K562 (cell line): ENCODE measurements around the gene SVBP. TPM values are rescaled to one million over a fixed set of nuclear protein-coding genes. Genes with fewer than 3 reads are reported as not detected.

Source experiments
- CBFA2T2 ChIP-seq: fragments of 450-650 bp; conservative IDR thresholded peaks from 2 replicates; pipeline ENCODE4 v1.6.1; 2017; ENCODE audit warnings: mild to moderate bottlenecking
- CREBBP ChIP-seq: IDR thresholded peaks from one replicate; pipeline ENCODE4 v1.6.1; 2012; ENCODE audit warnings: low read depth, mild to moderate bottlenecking, control low read depth, inconsistent platforms, low read length
- HDAC3 ChIP-seq: fragments of 450-650 bp; IDR thresholded peaks from 2 replicates; pipeline ENCODE4 v1.6.1; 2018; ENCODE audit warnings: borderline replicate concordance, mild to moderate bottlenecking, moderate library complexity; ENCODE audit not compliant: partially characterized antibody
- HDAC8 ChIP-seq: fragments of 450-650 bp; IDR thresholded peaks from 2 replicates; pipeline ENCODE4 v1.6.1; 2016; ENCODE audit warnings: mild to moderate bottlenecking, missing genetic modification characterization, moderate library complexity, missing compliant biosample characterization
- MYNN ChIP-seq, 2 experiments: sonication (generic); formaldehyde crosslinking in 1 of 2; IDR thresholded peaks; 2 replicates each; pipeline versions ENCODE4 v1.5.0 to v1.6.1; 2016 to 2020; ENCODE audit warnings: antibody characterized with exemption in 1 of 2, missing genetic modification reagents in 1 of 2
- RBM39 ChIP-seq: fragments of 200-400 bp; formaldehyde crosslinking; optimal IDR thresholded peaks from 2 replicates; pipeline ENCODE3; 2018; ENCODE audit warnings: low read depth, low read length
- SETDB1 ChIP-seq: IDR thresholded peaks from one replicate; pipeline ENCODE4 v1.6.1; 2012; ENCODE audit warnings: low read length, control low read depth, inconsistent platforms
- ZSCAN32 ChIP-seq: fragments of 450-650 bp; formaldehyde crosslinking; IDR thresholded peaks from 2 replicates; pipeline ENCODE4 v1.4.0; 2020; ENCODE audit warnings: mild to moderate bottlenecking, moderate library complexity
- polyA plus RNA-seq, 8 experiments: library from polyadenylated mRNA; depleted of rRNA in 4 of 8; stranded (reverse) in 5 of 8; unstranded in 3 of 8; fragments of >200 nt; fragmentation: Nextera tagmentation in 2 of 8; fragmentation: Illumina TruSeq in 1 of 8; extraction: Ambion mirVana in 2 of 8; extraction: Trizol in 1 of 8; gene quantifications; 2 replicates each; pipeline versions ENCODE4 v1.2.1 to v1.2.3, GENCODE V29; 2011 to 2014; ENCODE audit warnings: inconsistent platforms in 1 of 8, missing spikeins in 1 of 8
- total RNA-seq, 7 experiments: library from RNA; depleted of rRNA in 6 of 7; stranded (reverse); fragments of >200 nt in 6 of 7; fragmentation: Illumina TruSeq in 2 of 7; extraction: Trizol in 2 of 7; gene quantifications; 2 replicates each; pipeline versions ENCODE4 v1.2.1 to v1.2.3, GENCODE V29; 2011 to 2021; ENCODE audit warnings: low replicate concordance in 1 of 7
- TF ChIP-seq, protein P1 (sequence below), 2 experiments: fragments of 150-350 bp in 1 of 2; IDR thresholded peaks; 2 replicates each; pipeline ENCODE4 v1.6.1; 2012 to 2016; ENCODE audit warnings: low read depth in 2 of 2, low read length in 2 of 2, mild to moderate bottlenecking in 1 of 2, moderate library complexity in 1 of 2
- TF ChIP-seq, protein P2 (sequence below): sonication (generic); formaldehyde crosslinking; IDR thresholded peaks from 2 replicates; pipeline ENCODE4 v1.8.0; 2022; ENCODE audit warnings: missing genetic modification reagents, mild to moderate bottlenecking, borderline replicate concordance
- TF ChIP-seq, protein P3 (sequence below): fragments of 450-650 bp; IDR thresholded peaks from 2 replicates; pipeline ENCODE4 v1.6.1; 2017; ENCODE audit warnings: antibody characterized with exemption, mild to moderate bottlenecking
- TF ChIP-seq, protein P4 (sequence below): fragments of 450-650 bp; formaldehyde crosslinking; IDR thresholded peaks from 2 replicates; pipeline ENCODE4 v1.4.0; 2020; ENCODE audit warnings: mild to moderate bottlenecking, moderate library complexity
- TF ChIP-seq, protein P5 (sequence below): sonication (generic); formaldehyde crosslinking; IDR thresholded peaks from 2 replicates; pipeline ENCODE4 v1.8.1; 2022; ENCODE audit warnings: missing genetic modification reagents

Gene SVBP
- total and polyA plus RNA-seq, 9 of the 15 experiments (the other 6 are each of a cell fraction or from before 2014, with no cell fraction given), result 31.7 to 49.7 (median 40.0) TPM

DNA sequence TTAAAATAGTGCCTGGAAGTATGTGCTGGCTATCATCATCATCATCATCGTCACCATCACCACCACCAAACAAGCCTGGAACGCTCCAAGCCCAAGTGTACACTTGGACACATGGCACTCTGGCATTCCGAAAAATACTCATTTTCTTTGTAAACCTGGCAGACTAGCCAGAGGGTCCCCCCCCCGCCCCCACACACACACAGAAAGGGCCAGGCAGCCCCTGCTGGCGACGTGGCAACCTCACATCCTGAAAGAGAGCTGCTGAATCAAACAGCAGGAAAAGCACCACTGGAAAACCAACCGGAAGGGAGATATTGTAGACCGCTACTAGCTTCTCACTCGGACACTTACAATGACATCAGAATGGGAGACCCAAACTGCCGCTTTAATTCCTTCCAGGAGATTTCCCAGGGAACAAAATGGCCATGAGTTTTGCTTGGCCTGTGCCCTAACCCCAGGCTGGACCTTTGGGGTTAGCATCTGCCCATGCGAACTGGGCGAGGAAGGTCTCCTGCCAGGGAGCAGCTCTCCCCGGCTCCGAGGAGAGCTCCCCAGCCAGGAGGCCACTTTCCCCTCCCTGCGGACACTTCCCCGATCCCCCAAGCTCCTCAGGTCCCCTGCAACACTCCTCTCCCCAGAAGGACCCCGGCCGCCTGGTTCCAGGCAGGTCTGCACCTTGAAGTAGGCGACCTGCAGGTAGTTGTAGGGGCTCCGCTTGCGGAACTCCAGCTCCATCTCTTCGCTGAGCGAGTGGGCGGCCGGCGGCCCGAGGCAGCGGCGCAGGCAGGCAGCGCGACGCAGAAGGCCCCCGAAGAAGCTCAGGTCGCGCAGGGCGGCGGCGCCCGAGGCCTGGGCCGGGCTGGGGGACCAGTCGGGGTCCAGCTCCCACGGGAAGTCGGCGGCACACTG is 51.1 kb downstream of the SVBP start (continued):
- TF ChIP-seq, protein P1, sequence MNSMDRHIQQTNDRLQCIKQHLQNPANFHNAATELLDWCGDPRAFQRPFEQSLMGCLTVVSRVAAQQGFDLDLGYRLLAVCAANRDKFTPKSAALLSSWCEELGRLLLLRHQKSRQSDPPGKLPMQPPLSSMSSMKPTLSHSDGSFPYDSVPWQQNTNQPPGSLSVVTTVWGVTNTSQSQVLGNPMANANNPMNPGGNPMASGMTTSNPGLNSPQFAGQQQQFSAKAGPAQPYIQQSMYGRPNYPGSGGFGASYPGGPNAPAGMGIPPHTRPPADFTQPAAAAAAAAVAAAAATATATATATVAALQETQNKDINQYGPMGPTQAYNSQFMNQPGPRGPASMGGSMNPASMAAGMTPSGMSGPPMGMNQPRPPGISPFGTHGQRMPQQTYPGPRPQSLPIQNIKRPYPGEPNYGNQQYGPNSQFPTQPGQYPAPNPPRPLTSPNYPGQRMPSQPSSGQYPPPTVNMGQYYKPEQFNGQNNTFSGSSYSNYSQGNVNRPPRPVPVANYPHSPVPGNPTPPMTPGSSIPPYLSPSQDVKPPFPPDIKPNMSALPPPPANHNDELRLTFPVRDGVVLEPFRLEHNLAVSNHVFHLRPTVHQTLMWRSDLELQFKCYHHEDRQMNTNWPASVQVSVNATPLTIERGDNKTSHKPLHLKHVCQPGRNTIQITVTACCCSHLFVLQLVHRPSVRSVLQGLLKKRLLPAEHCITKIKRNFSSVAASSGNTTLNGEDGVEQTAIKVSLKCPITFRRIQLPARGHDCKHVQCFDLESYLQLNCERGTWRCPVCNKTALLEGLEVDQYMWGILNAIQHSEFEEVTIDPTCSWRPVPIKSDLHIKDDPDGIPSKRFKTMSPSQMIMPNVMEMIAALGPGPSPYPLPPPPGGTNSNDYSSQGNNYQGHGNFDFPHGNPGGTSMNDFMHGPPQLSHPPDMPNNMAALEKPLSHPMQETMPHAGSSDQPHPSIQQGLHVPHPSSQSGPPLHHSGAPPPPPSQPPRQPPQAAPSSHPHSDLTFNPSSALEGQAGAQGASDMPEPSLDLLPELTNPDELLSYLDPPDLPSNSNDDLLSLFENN (IDR thresholded peaks at IDR 0.05; ENCODE audit: low read depth in 2 of 2, low read length in 2 of 2), result no peak
- TF ChIP-seq, protein P2, sequence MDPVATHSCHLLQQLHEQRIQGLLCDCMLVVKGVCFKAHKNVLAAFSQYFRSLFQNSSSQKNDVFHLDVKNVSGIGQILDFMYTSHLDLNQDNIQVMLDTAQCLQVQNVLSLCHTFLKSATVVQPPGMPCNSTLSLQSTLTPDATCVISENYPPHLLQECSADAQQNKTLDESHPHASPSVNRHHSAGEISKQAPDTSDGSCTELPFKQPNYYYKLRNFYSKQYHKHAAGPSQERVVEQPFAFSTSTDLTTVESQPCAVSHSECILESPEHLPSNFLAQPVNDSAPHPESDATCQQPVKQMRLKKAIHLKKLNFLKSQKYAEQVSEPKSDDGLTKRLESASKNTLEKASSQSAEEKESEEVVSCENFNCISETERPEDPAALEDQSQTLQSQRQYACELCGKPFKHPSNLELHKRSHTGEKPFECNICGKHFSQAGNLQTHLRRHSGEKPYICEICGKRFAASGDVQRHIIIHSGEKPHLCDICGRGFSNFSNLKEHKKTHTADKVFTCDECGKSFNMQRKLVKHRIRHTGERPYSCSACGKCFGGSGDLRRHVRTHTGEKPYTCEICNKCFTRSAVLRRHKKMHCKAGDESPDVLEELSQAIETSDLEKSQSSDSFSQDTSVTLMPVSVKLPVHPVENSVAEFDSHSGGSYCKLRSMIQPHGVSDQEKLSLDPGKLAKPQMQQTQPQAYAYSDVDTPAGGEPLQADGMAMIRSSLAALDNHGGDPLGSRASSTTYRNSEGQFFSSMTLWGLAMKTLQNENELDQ (CRISPR knock-in tag), result 0 out of 2 replicates have a peak, but pooled peaks have one; percentile 90
- no peak for TF ChIP-seq MYNN (IDR thresholded peaks at IDR 0.05)
- TF ChIP-seq MYNN (CRISPR knock-in tag; IDR thresholded peaks at IDR 0.05), result no peak
- no peak for TF ChIP-seq HDAC3
- no peak for TF ChIP-seq CREBBP
- TF ChIP-seq ZSCAN32, result no peak
- TF ChIP-seq, protein P3, sequence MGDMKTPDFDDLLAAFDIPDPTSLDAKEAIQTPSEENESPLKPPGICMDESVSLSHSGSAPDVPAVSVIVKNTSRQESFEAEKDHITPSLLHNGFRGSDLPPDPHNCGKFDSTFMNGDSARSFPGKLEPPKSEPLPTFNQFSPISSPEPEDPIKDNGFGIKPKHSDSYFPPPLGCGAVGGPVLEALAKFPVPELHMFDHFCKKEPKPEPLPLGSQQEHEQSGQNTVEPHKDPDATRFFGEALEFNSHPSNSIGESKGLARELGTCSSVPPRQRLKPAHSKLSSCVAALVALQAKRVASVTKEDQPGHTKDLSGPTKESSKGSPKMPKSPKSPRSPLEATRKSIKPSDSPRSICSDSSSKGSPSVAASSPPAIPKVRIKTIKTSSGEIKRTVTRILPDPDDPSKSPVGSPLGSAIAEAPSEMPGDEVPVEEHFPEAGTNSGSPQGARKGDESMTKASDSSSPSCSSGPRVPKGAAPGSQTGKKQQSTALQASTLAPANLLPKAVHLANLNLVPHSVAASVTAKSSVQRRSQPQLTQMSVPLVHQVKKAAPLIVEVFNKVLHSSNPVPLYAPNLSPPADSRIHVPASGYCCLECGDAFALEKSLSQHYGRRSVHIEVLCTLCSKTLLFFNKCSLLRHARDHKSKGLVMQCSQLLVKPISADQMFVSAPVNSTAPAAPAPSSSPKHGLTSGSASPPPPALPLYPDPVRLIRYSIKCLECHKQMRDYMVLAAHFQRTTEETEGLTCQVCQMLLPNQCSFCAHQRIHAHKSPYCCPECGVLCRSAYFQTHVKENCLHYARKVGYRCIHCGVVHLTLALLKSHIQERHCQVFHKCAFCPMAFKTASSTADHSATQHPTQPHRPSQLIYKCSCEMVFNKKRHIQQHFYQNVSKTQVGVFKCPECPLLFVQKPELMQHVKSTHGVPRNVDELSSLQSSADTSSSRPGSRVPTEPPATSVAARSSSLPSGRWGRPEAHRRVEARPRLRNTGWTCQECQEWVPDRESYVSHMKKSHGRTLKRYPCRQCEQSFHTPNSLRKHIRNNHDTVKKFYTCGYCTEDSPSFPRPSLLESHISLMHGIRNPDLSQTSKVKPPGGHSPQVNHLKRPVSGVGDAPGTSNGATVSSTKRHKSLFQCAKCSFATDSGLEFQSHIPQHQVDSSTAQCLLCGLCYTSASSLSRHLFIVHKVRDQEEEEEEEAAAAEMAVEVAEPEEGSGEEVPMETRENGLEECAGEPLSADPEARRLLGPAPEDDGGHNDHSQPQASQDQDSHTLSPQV, result no peak
- TF ChIP-seq, protein P4, sequence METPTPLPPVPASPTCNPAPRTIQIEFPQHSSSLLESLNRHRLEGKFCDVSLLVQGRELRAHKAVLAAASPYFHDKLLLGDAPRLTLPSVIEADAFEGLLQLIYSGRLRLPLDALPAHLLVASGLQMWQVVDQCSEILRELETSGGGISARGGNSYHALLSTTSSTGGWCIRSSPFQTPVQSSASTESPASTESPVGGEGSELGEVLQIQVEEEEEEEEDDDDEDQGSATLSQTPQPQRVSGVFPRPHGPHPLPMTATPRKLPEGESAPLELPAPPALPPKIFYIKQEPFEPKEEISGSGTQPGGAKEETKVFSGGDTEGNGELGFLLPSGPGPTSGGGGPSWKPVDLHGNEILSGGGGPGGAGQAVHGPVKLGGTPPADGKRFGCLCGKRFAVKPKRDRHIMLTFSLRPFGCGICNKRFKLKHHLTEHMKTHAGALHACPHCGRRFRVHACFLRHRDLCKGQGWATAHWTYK (CRISPR knock-in tag), result no peak
- no peak for TF ChIP-seq RBM39
- TF ChIP-seq, protein P5, sequence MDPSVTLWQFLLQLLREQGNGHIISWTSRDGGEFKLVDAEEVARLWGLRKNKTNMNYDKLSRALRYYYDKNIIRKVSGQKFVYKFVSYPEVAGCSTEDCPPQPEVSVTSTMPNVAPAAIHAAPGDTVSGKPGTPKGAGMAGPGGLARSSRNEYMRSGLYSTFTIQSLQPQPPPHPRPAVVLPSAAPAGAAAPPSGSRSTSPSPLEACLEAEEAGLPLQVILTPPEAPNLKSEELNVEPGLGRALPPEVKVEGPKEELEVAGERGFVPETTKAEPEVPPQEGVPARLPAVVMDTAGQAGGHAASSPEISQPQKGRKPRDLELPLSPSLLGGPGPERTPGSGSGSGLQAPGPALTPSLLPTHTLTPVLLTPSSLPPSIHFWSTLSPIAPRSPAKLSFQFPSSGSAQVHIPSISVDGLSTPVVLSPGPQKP (CRISPR knock-in tag), result no peak; the same call in 1 of the 2 replicates
- TF ChIP-seq SETDB1, result no peak
- no peak for TF ChIP-seq CBFA2T2
- TF ChIP-seq HDAC8 (tag), result 0 out of 2 replicates have a peak, but pooled peaks have one; percentile 49
